HG02885 (cell line): ENCODE results near the gene NAA60.
"Not testable (repeated sequence)": the region's sequence is repeated elsewhere in the genome, so short reads cannot be mapped to it uniquely, and the experiment has no call there.

Experiments
- ATAC-seq: cut with Tn5 transposase; IDR thresholded peaks from one replicate; pipeline ENCODE4 v1.9.1; 2021; ENCODE audit warnings: mild to moderate bottlenecking; ENCODE audit not compliant: unreplicated experiment, poor library complexity

The NAA60 gene

GRCh38 chr16:3481696-3482658 is 38.5 kb downstream of the NAA60 start:
- no peak for ATAC-seq

GRCh38 chr16:3482659-3483241 is 39.3 kb downstream of the NAA60 start:
- no peak for ATAC-seq

GRCh38 chr16:3484318-3485096 is 41.0 kb downstream of the NAA60 start:
- ATAC-seq, result no peak

- ATAC-seq, result no peak
Observed at GRCh38 chr16:3485097-3485745, 41.7 kb downstream of the NAA60 start.

- ATAC-seq, result no peak
Observed at GRCh38 chr16:3485821-3486505, 42.5 kb downstream of the NAA60 start.

- ATAC-seq, result no peak
Observed at GRCh38 chr16:3486506-3487215, 43.2 kb downstream of the NAA60 start.

GRCh38 chr16:3487521-3488410 is 44.3 kb downstream of the NAA60 start:
- no peak for ATAC-seq

GRCh38 chr16:3488801-3489200 is 45.3 kb downstream of the NAA60 start:
- ATAC-seq, result no peak

GRCh38 chr16:3490911-3491629 is 47.6 kb downstream of the NAA60 start:
- no peak for ATAC-seq

- ATAC-seq, result no peak
Observed at GRCh38 chr16:3492356-3492755, 48.9 kb downstream of the NAA60 start.

GRCh38 chr16:3494386-3494973 is 51.0 kb downstream of the NAA60 start:
- ATAC-seq, result no peak

GRCh38 chr16:3495176-3495575 is 51.7 kb downstream of the NAA60 start, which contains the start of gene C16orf90:
C16orf90 (minus strand) TSS chr16:3495489; CDS start chr16:3495421, 68 bp downstream.
- no peak for ATAC-seq

- no peak for ATAC-seq
Observed at GRCh38 chr16:3496386-3496785, 52.9 kb downstream of the NAA60 start.

GRCh38 chr16:3497771-3498170 is 54.3 kb downstream of the NAA60 start:
- no peak for ATAC-seq

GRCh38 chr16:3498988-3499387 is 55.5 kb downstream of the NAA60 start:
- no peak for ATAC-seq

- ATAC-seq, result not testable (repeated sequence)
Observed at GRCh38 chr16:3501412-3501761, 57.9 kb downstream of the NAA60 start.

GRCh38 chr16:3501783-3502400 is 58.4 kb downstream of the NAA60 start:
- no peak for ATAC-seq
